ENCODE measurements around the gene NFATC2. TPM values are rescaled to one million over a fixed set of nuclear protein-coding genes. Genes with fewer than 3 reads are reported as not detected.
A peak's percentile ranks its signal among the peaks of the same experiment; 100 is the strongest.

The NFATC2 gene
- total and polyA plus RNA-seq, 2 of the 4 experiments (the other 2 are of a cell fraction), result 0.18 to 0.38 TPM

GRCh38 chr20:51356871-51357270 is 185.6 kb downstream of the NFATC2 start:
- Histone ChIP-seq H3K23ac (ENCODE audit: low read depth, low read length) (peak overlapping the region; percentile 4; the same call in 1 of the 2 replicates), H3K4me3 (ENCODE audit: insufficient read depth, low read depth, low read length) (no peak overlapping the region), H2AK9ac (replicated peaks; ENCODE audit: low read depth, low read length, poor library complexity) (peak overlapping the region; percentile 32), H3K4me1 (ENCODE audit: control insufficient read depth, insufficient read depth, low read length) (peaks cover 24% of the 10 kb centered on the region), H4K20me1 (ENCODE audit: insufficient read depth, low read length) (no peaks in the 10 kb centered on the region), H3K9me1 (ENCODE audit: insufficient read depth, low read length) (peaks cover 40% of the 10 kb centered on the region), H3K4ac (ENCODE audit: low read depth, low read length) (peak overlapping the region; percentile 63), H2AFZ (replicated peaks; ENCODE audit: low read length, poor library complexity) (no peak overlapping the region), H2BK15ac (ENCODE audit: low read depth, low read length) (peak overlapping the region; percentile 87; the same call in 2 of the 3 replicates), H3K9ac (ENCODE audit: low read depth, low read length) (no peak overlapping the region), H3K56ac (ENCODE audit: extremely low read depth, insufficient read depth, low read length) (no peak overlapping the region), H3K4me2 (ENCODE audit: low read depth, low read length) (no peak overlapping the region), H4K91ac (ENCODE audit: insufficient read depth, low read depth, low read length) (peak overlapping the region; percentile 41), H3K27me3 (ENCODE audit: control insufficient read depth, insufficient read depth, low read length) (no peaks in the 10 kb centered on the region), H2BK20ac (ENCODE audit: low read depth, low read length) (peak overlapping the region; percentile 69; the same call in 1 of the 2 replicates), H4K5ac (ENCODE audit: low read depth, low read length) (no peak overlapping the region), H2BK5ac (ENCODE audit: low read depth, low read length, poor library complexity, severe bottlenecking) (peak overlapping the region; percentile 30), H3K36me3 (ENCODE audit: control insufficient read depth, insufficient read depth, low read length) (no peaks in the 10 kb centered on the region), H3K14ac (replicated peaks; ENCODE audit: low read depth, low read length) (peak overlapping the region; percentile 64), H3K9me3 (ENCODE audit: control insufficient read depth, insufficient read depth, low read length) (no peaks in the 10 kb centered on the region), H3K27ac (ENCODE audit: insufficient read depth, low read length) (no peak overlapping the region; the same call in 1 of the 2 replicates), H3K18ac (ENCODE audit: low read depth, low read length) (no peak overlapping the region), H4K8ac (ENCODE audit: low read depth in 2 of 2, low read length in 2 of 2) (peak overlapping the region in 1 of 2 experiments; percentile 42; a peak in 1 of 4 replicates), H3K79me1 (ENCODE audit: low read depth in 1 of 2, low read length in 2 of 2) (peaks cover 0 to 31% of the 10 kb centered on the region in 2 experiments; a peak in 2 of 4 replicates), H2AK5ac (ENCODE audit: low read depth, low read length) (peak overlapping the region; percentile 88), H2BK120ac (ENCODE audit: low read depth, low read length) (peak overlapping the region; percentile 91)
- DNase-seq (no peak), ATAC-seq (ENCODE audit: low read depth) (no peak)
- ChIA-PET CTCF (interaction anchor here (0.6 kb wide), 1 partner anchor 369 kb away, joined by 3 read pairs; no protein-coding TSS in a partner anchor), POLR2A (ENCODE audit: unreplicated experiment) (no interaction called here)
- WGBS, 2 experiments (ENCODE audit: extremely low coverage in 2 of 2, insufficient read length in 1 of 2), result no CpG with 5 or more reads among the region's 3 CpGs
- in situ Hi-C loops (cut with MboI; ENCODE audit: low sequenced_read_pairs) (no loop called here), intact Hi-C loops (cut with micrococcal nuclease) (no loop called here), dilution Hi-C loops (cut with HindIII; ENCODE audit: low sequenced_read_pairs, unreplicated experiment) (no loop called here)
- BruUV-seq (replicated peaks), result no TSS peak
- TF ChIP-seq RCOR1 (IDR thresholded peaks at IDR 0.05; ENCODE audit: insufficient replicate concordance, low read length), result no peak

Data from IMR-90 (cell line).